GM12874 (cell line): Measurements from ENCODE around the gene C4orf50.

Source experiments
- TF ChIP-seq, protein P1 (sequence below): IDR thresholded peaks from 2 replicates; pipeline ENCODE4 v1.5.1; 2011; ENCODE audit warnings: low read depth, mild to moderate bottlenecking, control low read depth, low read length, moderate library complexity; ENCODE audit not compliant: insufficient read depth

The C4orf50 gene

DNA sequence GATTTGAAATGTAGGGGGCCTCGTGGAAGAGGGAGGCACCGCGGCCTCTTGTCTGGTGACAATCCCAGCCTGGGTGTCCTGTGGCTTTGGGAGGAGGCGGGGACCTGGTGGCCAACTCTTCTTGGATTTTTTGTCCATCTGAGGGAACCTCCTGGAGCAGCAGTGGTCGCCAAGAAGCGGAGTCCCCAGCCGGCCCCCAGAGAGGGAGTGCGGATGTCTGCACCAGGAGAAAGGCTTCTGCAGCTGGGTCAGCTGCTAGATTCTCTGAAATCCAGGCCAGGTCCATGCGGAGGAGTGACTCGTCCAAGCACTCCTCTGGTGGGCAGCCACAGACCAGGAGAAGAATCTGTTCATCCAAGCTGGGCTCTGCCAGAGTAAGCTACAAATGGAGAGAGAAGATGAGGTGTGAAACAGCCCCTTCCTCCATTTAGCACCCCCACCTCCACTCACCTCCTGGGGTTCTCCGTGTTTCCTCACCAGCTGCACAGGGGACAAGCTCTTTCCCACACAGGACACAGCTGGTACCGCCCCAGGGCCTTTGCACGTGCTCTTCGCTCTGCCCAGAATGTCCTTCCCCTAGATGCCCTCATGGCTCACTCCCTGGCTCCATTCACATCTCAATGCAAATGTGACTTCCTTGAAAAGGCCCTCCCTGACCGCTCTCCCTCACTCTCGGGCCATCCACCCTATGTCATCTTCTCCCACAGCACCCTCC, 27.6 kb downstream of the C4orf50 start:
- TF ChIP-seq, protein P1, sequence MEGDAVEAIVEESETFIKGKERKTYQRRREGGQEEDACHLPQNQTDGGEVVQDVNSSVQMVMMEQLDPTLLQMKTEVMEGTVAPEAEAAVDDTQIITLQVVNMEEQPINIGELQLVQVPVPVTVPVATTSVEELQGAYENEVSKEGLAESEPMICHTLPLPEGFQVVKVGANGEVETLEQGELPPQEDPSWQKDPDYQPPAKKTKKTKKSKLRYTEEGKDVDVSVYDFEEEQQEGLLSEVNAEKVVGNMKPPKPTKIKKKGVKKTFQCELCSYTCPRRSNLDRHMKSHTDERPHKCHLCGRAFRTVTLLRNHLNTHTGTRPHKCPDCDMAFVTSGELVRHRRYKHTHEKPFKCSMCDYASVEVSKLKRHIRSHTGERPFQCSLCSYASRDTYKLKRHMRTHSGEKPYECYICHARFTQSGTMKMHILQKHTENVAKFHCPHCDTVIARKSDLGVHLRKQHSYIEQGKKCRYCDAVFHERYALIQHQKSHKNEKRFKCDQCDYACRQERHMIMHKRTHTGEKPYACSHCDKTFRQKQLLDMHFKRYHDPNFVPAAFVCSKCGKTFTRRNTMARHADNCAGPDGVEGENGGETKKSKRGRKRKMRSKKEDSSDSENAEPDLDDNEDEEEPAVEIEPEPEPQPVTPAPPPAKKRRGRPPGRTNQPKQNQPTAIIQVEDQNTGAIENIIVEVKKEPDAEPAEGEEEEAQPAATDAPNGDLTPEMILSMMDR, result no peak

DNA sequence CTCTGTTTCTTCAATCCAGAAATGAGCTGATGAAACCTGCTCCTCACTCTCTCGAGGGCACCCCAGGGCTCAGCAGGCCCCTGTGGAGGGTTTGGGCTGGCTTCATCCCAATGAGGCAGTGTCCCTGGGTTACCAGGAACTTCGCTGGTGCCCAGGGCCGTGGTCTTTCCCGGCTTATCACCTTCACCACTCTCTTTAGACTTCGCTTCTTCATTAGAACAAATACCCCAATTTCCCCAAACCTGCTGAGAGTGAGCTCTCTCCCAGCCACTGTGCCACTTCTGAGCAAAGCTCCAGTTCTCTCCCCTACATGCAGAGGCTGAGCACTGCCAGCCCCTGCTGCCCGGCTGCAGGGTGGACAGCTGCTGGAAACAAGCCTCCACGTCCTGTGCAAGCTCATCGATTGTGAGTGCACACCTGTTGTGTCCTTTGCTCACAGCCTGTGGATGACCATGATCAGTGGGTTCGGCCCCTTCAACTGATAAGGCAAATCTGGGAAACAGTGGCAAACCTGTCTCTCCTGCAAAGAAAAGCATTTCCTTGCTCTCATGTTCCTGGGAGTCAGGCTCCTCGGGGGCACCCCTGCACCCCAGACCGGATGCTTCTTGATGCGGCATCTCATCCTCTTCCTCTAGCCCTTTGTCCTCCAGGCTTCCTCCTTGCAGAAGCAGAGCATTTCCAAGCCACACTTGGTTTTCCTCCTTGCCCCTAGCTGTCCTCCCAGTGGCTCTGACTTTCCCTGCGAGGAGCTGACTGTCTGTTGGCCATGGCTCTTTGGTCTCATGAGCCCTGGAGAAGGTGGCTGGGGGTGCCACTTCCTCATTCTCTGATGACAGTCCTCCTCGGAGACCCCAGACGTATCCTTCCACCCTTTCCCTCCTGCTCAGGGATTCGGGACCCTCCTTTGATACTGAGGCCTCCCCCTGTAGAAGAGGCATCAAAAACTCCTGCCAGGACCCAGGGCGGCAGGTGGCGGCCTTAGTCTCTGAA, 28.7 kb downstream of the C4orf50 start:
- TF ChIP-seq, protein P1, result no peak

DNA sequence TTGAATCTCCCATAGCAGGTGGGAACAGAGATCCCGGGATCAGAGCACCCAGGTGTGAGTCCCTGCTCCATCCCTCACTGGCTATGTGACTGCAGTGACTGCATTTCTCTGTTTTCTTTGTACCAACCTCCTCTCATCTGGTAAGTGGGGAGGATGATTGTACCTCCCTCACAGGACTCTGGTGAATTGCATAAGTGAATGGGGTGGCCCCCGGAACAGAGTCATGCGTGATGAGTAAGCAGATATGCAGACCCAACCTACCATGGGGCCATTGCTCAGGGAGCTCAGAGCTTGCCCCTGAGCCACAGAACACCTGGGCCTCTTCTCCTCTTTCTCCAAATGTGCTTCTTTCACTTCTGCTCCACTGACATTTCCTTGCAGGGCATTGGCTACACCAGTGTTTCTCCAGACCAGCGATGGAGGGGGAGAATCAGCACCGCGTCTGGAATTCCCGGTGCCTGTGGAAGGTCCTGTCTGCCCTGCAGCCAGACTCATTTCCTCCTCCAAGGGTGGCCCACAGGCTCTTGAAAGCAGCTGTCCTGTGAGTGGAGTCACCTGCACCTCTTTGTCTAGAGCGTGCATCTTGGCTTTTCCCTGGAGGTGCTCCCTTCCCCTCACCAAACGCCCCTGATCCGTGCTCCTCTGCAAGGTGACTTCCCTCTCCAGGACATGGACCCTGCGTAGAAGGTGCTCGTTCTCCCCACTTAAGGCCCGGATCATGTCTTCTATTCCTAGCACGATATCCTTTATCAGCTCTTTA, 30.0 kb downstream of the C4orf50 start:
- TF ChIP-seq, protein P1, result no peak

GRCh38 chr4:5984843-5985242, 33.4 kb downstream of the C4orf50 start:
- TF ChIP-seq, protein P1, result no peak

DNA sequence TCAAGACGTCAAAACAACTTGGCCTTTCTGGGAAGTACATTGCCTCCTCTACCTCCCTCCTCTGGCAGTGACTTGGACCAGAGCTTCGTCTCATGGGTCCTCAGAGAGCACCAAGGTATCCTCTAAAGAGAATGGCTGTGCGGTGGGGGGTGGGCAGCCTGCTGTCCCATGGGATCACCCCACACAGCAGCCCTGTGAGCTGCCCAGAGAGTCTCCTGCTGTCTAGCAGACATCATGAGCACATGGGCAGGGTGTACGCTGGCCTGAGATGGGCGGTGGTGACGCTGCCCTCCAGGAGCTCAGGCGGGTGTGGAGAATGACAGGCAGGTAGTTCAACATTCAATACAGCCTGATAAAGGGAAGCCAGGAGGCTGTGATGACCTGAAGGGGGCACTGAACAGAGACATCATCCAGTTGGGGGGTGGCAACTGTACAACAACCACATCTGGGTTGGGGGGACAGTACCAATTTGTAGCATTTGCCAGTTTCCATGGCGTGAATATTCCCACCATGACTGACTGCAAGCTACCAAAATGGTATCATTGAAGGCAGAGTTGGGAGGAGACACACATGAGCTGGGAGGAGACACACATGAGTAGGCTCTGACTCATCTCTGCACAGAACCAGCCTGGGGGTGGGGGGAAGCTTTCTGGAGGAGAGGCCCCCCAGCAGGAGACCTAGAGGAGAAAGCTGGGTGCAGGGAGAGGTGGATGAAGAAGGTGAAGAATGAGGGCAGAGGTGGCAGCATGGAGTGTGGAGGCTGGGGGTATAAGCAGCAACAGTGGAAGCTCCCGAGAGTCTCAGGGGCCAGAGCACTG, 35.9 kb downstream of the C4orf50 start:
- TF ChIP-seq, protein P1, result no peak

DNA sequence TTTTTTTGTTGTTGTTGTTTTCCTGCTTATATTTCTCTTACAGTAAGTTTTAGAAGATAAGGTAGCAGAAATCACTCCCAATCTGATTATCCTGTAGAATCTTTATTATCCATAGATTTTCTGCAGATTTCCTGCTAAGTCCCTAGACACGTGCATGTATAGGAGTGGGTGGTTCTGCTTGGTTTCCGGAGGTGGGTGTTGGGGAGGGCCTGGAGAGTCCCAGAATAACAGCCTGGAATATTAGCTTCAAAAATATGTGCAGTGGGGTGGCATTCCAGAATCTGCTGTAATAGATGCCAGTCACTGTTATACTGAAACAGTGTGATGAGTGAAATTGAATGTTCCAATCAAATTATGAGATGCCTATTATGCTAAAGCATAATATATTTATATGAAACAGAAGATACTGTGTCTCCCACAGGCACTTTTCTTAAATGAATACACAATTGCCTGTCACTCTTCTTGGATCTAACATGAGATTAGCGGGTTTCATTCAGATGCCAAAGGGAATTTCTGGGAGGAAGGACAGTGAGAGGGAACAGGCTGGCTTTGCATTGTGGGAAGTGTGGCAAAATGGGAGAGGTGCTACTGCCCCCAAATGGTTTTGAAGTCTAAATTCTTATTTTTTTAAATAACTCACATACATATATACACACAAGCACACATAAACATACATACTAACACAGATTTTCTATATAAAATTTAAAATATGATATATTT, 37.6 kb downstream of the C4orf50 start:
- TF ChIP-seq, protein P1, result no peak
